Globus pallidus (tissue), 1 donor: ENCODE results near the gene DMWD.
"Not testable (repeated sequence)": the region's sequence is repeated elsewhere in the genome, so short reads cannot be mapped to it uniquely, and the experiment has no call there.

Experiments used
- DNase-seq: peaks from one replicate; pipeline ENCODE4 v3.0.0-alpha.2; 2015; ENCODE audit warnings: low spot score

Gene DMWD

GRCh38 chr19:45751483-45751882 lies 41.2 kb downstream of the DMWD start:
- DNase-seq = not testable (repeated sequence)

GRCh38 chr19:45747513-45747912 lies 45.1 kb downstream of the DMWD start:
- DNase-seq = no peak

- no peak for DNase-seq
Measured at GRCh38 chr19:45746866-45747265, 45.8 kb downstream of the DMWD start.

- no peak for DNase-seq
Measured at GRCh38 chr19:45745606-45746005, 47.0 kb downstream of the DMWD start.

- no peak for DNase-seq
Measured at GRCh38 chr19:45742969-45743368, 49.7 kb downstream of the DMWD start.

- DNase-seq = no peak
Measured at GRCh38 chr19:45739498-45740439, 52.9 kb downstream of the DMWD start.

- DNase-seq = no peak
Measured at GRCh38 chr19:45733160-45733810, 59.4 kb downstream of the DMWD start, which contains the start of gene MEIOSIN. Gene MEIOSIN, plus strand, starts transcription at chr19:45733439. Its CDS starts 1,938 bp downstream, at chr19:45735377.
